Endothelial cell of umbilical vein (primary cell): ENCODE measurements around the gene CPA4. TPM values are rescaled to one million over a fixed set of nuclear protein-coding genes. Genes with fewer than 3 reads are reported as not detected.
A peak's percentile ranks its signal among the peaks of the same experiment; 100 is the strongest.

Experiments
- BruUV-seq: library from RNA; stranded (reverse); fragments of 400-500 nt; replicated peaks from 2 replicates; lab custom pipeline; 2021; lab: Mats Ljungman, UMichigan
- CTCF ChIA-PET: fragments of 300-600, 350-600 bp; sonication (Branson Sonifier 250); formaldehyde crosslinking; loops from one replicate; lab custom pipeline; 2021; ENCODE audit warnings: antibody characterized with exemption, inconsistent platforms; lab: Charles Lee
- POLR2A ChIA-PET: fragments of 300-600, 350-600 bp; sonication (Branson Sonifier 250); formaldehyde crosslinking; loops from one replicate; lab custom pipeline; 2021; ENCODE audit warnings: antibody characterized with exemption, inconsistent platforms; lab: Charles Lee
- DNase-seq: peaks from one replicate; pipeline ENCODE4 v3.0.0-alpha.2; 2011; ENCODE audit warnings: low read depth, low spot score
- FAIRE-seq: peaks from 2 replicates; lab custom pipeline; 2011; peaks lifted over from hg19 to GRCh38; lab: Jason Lieb, UNC
- H2AFZ ChIP-seq: 2 replicates; pipeline ENCODE4 v1.6.0; 2012; ENCODE audit warnings: low read depth, low read length, control low read depth, inconsistent platforms
- H3K27ac ChIP-seq: 2 replicates; pipeline ENCODE4 v1.5.1; 2011; ENCODE audit warnings: low read depth, mild to moderate bottlenecking, control low read depth, low read length, moderate library complexity; ENCODE audit not compliant: insufficient read depth
- H3K27me3 ChIP-seq, 2 experiments: 2 replicates each; pipeline versions ENCODE4 v1.6.0 to v1.6.1; 2011; ENCODE audit warnings: low read length in 2 of 2, mixed read lengths in 1 of 2; ENCODE audit not compliant: control insufficient read depth in 2 of 2, insufficient read depth in 2 of 2
- H3K36me3 ChIP-seq, 2 experiments: 2 replicates in 1 of 2; 3 replicates in 1 of 2; pipeline ENCODE4 v1.5.1; 2011; ENCODE audit warnings: low read length in 2 of 2, mild to moderate bottlenecking in 1 of 2, moderate library complexity in 1 of 2; ENCODE audit not compliant: control insufficient read depth in 2 of 2, insufficient read depth in 2 of 2; ENCODE audit errors: extremely low read depth in 1 of 2
- H3K4me1 ChIP-seq: 3 replicates; pipeline ENCODE4 v1.5.1; 2011; ENCODE audit warnings: mild to moderate bottlenecking, low read length; ENCODE audit not compliant: control insufficient read depth, insufficient read depth; ENCODE audit errors: extremely low read depth
- H3K4me2 ChIP-seq: 2 replicates; pipeline ENCODE4 v1.6.1; 2011; ENCODE audit warnings: low read length, control low read depth, mixed read lengths; ENCODE audit not compliant: insufficient read depth
- H3K4me3 ChIP-seq, 3 experiments: fragments of 200-600 bp in 1 of 3; sonication (generic), shearing (Covaris generic) in 1 of 3; replicated peaks in 1 of 3; 2 replicates each; pipeline ENCODE4 v1.5.1; 2011 to 2016; ENCODE audit warnings: control low read depth in 3 of 3, low read length in 3 of 3, mild to moderate bottlenecking in 2 of 3, inconsistent platforms in 1 of 3, low read depth in 1 of 3, moderate library complexity in 1 of 3; ENCODE audit not compliant: insufficient read depth in 1 of 3
- H3K79me2 ChIP-seq: 2 replicates; pipeline ENCODE4 v1.6.0; 2012; ENCODE audit warnings: low read length, inconsistent platforms; ENCODE audit not compliant: control insufficient read depth, insufficient read depth
- H3K9ac ChIP-seq: replicated peaks from 2 replicates; pipeline ENCODE3; 2011; ENCODE audit warnings: low read length, control low read depth; ENCODE audit not compliant: insufficient read depth; ENCODE audit errors: extremely low read depth
- H3K9me1 ChIP-seq: replicated peaks from 3 replicates; pipeline ENCODE4 v1.6.0; 2011; ENCODE audit warnings: mild to moderate bottlenecking, low read length; ENCODE audit not compliant: control insufficient read depth, insufficient read depth; ENCODE audit errors: extremely low read depth
- H3K9me3 ChIP-seq: replicated peaks from 2 replicates; pipeline ENCODE4 v1.5.1; 2012; ENCODE audit warnings: low read length, inconsistent platforms; ENCODE audit not compliant: control insufficient read depth, insufficient read depth
- H4K20me1 ChIP-seq: replicated peaks from 2 replicates; pipeline ENCODE3; 2011; ENCODE audit warnings: mild to moderate bottlenecking, low read length; ENCODE audit not compliant: control insufficient read depth, insufficient read depth; ENCODE audit errors: extremely low read depth
- CTCF ChIP-seq, 2 donors: IDR thresholded peaks; 1 replicate in 1 of 2; 2 replicates in 1 of 2; pipeline ENCODE4 v1.5.1; 2011; ENCODE audit warnings: low read length in 2 of 2, mild to moderate bottlenecking in 2 of 2, moderate library complexity in 2 of 2, control low read depth in 1 of 2, inconsistent platforms in 1 of 2, low read depth in 1 of 2; ENCODE audit not compliant: insufficient read depth in 1 of 2; ENCODE audit errors: extremely low read depth in 1 of 2
- EZH2 ChIP-seq: IDR thresholded peaks from 2 replicates; pipeline ENCODE4 v1.6.1; 2012; ENCODE audit warnings: borderline replicate concordance, low read depth, mild to moderate bottlenecking, moderate library complexity, low read length, inconsistent platforms; ENCODE audit not compliant: severe bottlenecking
- FOS ChIP-seq: IDR thresholded peaks from 2 replicates; pipeline ENCODE4 v1.6.1; 2011; ENCODE audit warnings: mild to moderate bottlenecking, low read length, moderate library complexity, borderline replicate concordance; ENCODE audit not compliant: insufficient read depth
- GATA2 ChIP-seq: IDR thresholded peaks from 2 replicates; pipeline ENCODE4 v1.7.0; 2011; ENCODE audit warnings: low read depth, mild to moderate bottlenecking, moderate library complexity, mixed read lengths, low read length; ENCODE audit not compliant: insufficient read length, insufficient read depth
- JUN ChIP-seq: IDR thresholded peaks from 2 replicates; pipeline ENCODE4 v1.6.1; 2011; ENCODE audit warnings: borderline replicate concordance, low read depth; ENCODE audit not compliant: insufficient read length, insufficient read depth
- MAX ChIP-seq: IDR thresholded peaks from 2 replicates; pipeline ENCODE4 v1.6.1; 2011; ENCODE audit not compliant: insufficient read depth, insufficient read length
- MYC ChIP-seq: IDR thresholded peaks from one replicate; pipeline ENCODE4 v1.6.1; 2011; ENCODE audit warnings: mild to moderate bottlenecking, low read depth, low read length
- POLR2A ChIP-seq: IDR thresholded peaks from 2 replicates; pipeline ENCODE4 v1.6.1; 2012; ENCODE audit warnings: low read depth, mild to moderate bottlenecking, control low read depth, low read length
- POLR2AphosphoS5 ChIP-seq: IDR thresholded peaks from 2 replicates; pipeline ENCODE4 v1.6.1; 2012; ENCODE audit warnings: low read depth, mild to moderate bottlenecking, control low read depth, low read length, moderate library complexity; ENCODE audit not compliant: insufficient read depth
- dilution Hi-C: fragments of 300-500 bp; cut with MboI; formaldehyde crosslinking; loops from one replicate; pipeline ENCODE4 v1.15.0; 2019; ENCODE audit warnings: low sequenced_read_pairs; ENCODE audit not compliant: extremely low pct_ligation_motif_present
- intact Hi-C: fragments of 100-400 bp; cut with micrococcal nuclease; formaldehyde crosslinking; loops from one replicate; pipeline ENCODE4 v1.10.0; 2022
- polyA plus RNA-seq, 4 experiments: library from polyadenylated mRNA; depleted of rRNA in 3 of 4; stranded (reverse) in 3 of 4; unstranded in 1 of 4; fragments of >200 nt; gene quantifications; 2 replicates each; pipeline versions ENCODE4 v1.2.1 to v1.2.3, GENCODE V29; 2011 to 2012; ENCODE audit warnings: missing spikeins in 1 of 4
- total RNA-seq: library from RNA; stranded (reverse); gene quantifications from 2 replicates; pipeline ENCODE4 v1.2.3, GENCODE V29; 2021

The CPA4 gene
- total and polyA plus RNA-seq, 2 donors (not counting 3 experiments of a cell fraction or from before 2014, with no cell fraction given), result 0.36 TPM; not detected in 1

- H3K27ac ChIP-seq, result no peak overlapping the region
- H4K20me1 ChIP-seq, result no peaks in the 10 kb centered on the region
- no peak for FAIRE-seq
- peaks cover 5 to 30% of the 10 kb centered on the region in 2 experiments for H3K27me3 ChIP-seq
- H2AFZ ChIP-seq, result peak overlapping the region; percentile 28
- ChIA-PET CTCF (no interaction called here), POLR2A (no interaction called here)
- H3K9me3 ChIP-seq, result no peaks in the 10 kb centered on the region
- H3K4me3 ChIP-seq, result no peak overlapping the region
- H3K36me3 ChIP-seq, result no peaks in the 10 kb centered on the region
- no peaks in the 10 kb centered on the region for H3K79me2 ChIP-seq
- no peaks in the 10 kb centered on the region for H3K9me1 ChIP-seq
- intact Hi-C loops (no loop called here), dilution Hi-C loops (no loop called here)
- peaks cover 2% of the 10 kb centered on the region for H3K4me1 ChIP-seq
- no TSS peak for BruUV-seq
- no peak for DNase-seq
- TF ChIP-seq EZH2, result no peak
- TF ChIP-seq JUN, result no peak
- TF ChIP-seq CTCF (IDR thresholded peaks at IDR 0.05; ENCODE audit: extremely low read depth in 1 of 2, insufficient read depth in 1 of 2, low read depth in 1 of 2, low read length in 2 of 2), result no peak
- TF ChIP-seq POLR2A, result no peak
- TF ChIP-seq FOS, result no peak
- no peak for TF ChIP-seq MAX
- TF ChIP-seq MYC, result no peak
- TF ChIP-seq GATA2, result no peak
- no peak for TF ChIP-seq POLR2AphosphoS5
- H3K9ac ChIP-seq, result no peak overlapping the region
- H3K4me2 ChIP-seq, result no peak overlapping the region
Measured at GRCh38 chr7:130270947-130271800, 21.8 kb upstream of the CPA4 start.
